ENCODE results near the gene TLE3. TPM values are rescaled to one million over a fixed set of nuclear protein-coding genes. Genes with fewer than 3 reads are reported as not detected.
"Not testable (repeated sequence)": the region's sequence is repeated elsewhere in the genome, so short reads cannot be mapped to it uniquely, and the experiment has no call there.

The TLE3 gene
- total RNA-seq, 1 donor, result 12.3 TPM

DNA sequence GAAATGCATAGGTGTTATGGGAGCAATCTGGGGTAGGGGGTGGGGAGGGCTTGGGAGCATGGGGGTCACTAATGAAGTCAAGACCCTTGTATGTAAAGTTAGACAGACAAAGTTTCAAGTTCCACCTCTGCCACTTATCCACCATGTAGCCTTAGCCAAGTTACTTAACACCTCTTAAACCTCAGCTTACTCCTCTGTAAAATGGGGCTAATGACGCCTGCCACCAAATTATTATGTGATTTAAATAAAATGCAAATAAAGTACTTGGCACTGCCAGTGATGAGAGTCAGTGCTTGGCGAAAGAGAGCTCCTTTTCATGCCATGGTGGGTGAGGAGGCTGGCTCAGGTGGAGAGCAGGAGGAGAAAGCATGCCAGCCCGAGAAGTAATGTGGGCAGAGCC is 18.6 kb upstream of the TLE3 start:
- no peak for DNase-seq (ENCODE audit: low read depth)
- TF ChIP-seq, protein P1, sequence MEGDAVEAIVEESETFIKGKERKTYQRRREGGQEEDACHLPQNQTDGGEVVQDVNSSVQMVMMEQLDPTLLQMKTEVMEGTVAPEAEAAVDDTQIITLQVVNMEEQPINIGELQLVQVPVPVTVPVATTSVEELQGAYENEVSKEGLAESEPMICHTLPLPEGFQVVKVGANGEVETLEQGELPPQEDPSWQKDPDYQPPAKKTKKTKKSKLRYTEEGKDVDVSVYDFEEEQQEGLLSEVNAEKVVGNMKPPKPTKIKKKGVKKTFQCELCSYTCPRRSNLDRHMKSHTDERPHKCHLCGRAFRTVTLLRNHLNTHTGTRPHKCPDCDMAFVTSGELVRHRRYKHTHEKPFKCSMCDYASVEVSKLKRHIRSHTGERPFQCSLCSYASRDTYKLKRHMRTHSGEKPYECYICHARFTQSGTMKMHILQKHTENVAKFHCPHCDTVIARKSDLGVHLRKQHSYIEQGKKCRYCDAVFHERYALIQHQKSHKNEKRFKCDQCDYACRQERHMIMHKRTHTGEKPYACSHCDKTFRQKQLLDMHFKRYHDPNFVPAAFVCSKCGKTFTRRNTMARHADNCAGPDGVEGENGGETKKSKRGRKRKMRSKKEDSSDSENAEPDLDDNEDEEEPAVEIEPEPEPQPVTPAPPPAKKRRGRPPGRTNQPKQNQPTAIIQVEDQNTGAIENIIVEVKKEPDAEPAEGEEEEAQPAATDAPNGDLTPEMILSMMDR (IDR thresholded peaks at IDR 0.05; ENCODE audit: insufficient read depth, low read length), result no peak
- H3K4me3 ChIP-seq (ENCODE audit: low read depth, low read length), result no peak overlapping the region

DNA sequence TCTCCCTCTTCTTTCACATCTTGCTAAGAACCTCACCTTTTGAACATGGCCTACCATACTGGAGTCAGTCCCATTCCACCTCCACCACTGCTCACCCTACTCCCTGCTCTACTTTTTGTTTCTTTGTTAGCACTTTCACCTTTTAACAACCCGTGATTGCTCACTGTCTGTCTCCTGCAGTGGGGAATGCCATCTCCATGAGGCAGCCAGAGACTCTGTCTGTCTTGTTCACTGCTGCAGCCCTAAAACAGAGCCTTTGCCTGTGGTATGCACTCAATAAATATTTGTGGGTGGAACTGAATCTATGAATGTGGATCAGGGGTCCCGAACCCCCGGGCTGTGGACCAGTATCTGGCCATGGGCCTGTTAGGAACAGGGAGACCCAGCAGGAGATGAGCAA is 16.5 kb upstream of the TLE3 start:
- TF ChIP-seq, protein P1 (IDR thresholded peaks at IDR 0.05; ENCODE audit: insufficient read depth, low read length), result no peak
- no peak for DNase-seq (ENCODE audit: low read depth)
- H3K4me3 ChIP-seq (ENCODE audit: low read depth, low read length), result no peak overlapping the region

DNA sequence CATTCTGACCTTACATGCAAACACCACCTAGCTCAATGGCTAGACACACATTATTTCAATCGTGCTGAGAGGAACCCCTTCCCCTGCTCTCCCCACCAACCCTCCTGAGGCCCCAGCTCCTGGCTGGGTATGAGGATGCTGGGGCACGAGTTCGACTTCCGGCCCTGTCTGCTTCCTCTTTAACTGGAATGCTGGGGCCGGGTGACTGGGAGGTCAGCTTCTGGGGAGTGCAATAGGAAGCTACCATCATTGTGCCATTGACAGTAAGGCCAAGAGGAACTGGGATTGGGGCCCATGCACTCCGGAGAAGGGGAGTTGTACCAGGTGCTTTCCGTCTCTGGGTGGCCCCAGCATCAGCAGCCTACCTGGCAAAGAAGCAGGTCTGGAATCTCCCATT is 15.6 kb upstream of the TLE3 start:
- no peak for DNase-seq (ENCODE audit: low read depth)
- TF ChIP-seq, protein P1 (IDR thresholded peaks at IDR 0.05; ENCODE audit: insufficient read depth, low read length), result no peak

DNA sequence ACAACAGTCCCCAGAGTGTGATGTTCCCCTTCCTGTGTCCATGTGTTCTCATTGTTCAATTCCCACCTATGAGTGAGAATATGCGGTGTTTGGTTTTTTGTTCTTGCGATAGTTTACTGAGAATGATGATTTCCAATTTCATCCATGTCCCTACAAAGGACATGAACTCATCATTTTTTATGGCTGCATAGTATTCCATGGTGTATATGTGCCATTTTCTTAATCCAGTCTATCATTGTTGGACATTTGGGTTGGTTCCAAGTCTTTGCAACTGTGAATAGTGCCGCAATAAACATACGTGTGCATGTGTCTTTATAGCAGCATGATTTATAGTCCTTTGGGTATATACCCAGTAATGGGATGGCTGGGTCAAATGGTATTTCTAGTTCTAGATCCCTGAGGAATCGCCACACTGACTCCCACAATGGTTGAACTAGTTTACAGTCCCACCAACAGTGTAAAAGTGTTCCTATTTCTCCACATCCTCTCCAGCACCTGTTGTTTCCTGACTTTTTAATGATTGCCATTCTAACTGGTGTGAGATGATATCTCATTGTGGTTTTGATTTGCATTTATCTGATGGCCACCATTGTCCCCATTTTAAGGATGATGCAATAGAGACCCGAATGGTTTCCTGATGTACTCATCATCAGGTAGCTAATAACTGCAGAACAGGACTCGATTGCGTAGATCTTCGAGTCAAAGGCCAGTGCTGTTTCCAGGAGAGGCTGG is 15.0 kb upstream of the TLE3 start:
- DNase-seq (ENCODE audit: low read depth); H3K4me3 ChIP-seq (ENCODE audit: low read depth, low read length): not testable (repeated sequence)

More for the DNA sequence above, 15.6 kb upstream of the TLE3 start:
- H3K4me3 ChIP-seq (ENCODE audit: low read depth, low read length), result no peak overlapping the region

DNA sequence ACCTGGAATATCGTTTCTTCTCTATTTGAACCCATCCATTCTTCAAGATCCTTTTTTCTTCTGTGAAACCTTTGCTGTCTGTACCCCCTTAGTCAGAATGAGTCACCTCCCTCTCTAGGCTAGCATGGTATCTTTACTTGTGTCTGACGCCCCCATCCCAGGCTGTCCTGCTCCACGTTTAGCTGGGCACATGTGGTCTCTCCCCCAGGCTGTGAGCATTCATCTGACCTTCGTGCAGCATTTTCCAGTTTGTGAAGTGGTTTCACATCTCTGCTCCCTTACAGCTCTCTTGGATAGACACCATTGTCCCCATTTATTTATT is 14.3 kb upstream of the TLE3 start:
- TF ChIP-seq, protein P1 (IDR thresholded peaks at IDR 0.05; ENCODE audit: insufficient read depth, low read length), result no peak
- no peak for DNase-seq (ENCODE audit: low read depth)
- H3K4me3 ChIP-seq (ENCODE audit: low read depth, low read length), result no peak overlapping the region

DNA sequence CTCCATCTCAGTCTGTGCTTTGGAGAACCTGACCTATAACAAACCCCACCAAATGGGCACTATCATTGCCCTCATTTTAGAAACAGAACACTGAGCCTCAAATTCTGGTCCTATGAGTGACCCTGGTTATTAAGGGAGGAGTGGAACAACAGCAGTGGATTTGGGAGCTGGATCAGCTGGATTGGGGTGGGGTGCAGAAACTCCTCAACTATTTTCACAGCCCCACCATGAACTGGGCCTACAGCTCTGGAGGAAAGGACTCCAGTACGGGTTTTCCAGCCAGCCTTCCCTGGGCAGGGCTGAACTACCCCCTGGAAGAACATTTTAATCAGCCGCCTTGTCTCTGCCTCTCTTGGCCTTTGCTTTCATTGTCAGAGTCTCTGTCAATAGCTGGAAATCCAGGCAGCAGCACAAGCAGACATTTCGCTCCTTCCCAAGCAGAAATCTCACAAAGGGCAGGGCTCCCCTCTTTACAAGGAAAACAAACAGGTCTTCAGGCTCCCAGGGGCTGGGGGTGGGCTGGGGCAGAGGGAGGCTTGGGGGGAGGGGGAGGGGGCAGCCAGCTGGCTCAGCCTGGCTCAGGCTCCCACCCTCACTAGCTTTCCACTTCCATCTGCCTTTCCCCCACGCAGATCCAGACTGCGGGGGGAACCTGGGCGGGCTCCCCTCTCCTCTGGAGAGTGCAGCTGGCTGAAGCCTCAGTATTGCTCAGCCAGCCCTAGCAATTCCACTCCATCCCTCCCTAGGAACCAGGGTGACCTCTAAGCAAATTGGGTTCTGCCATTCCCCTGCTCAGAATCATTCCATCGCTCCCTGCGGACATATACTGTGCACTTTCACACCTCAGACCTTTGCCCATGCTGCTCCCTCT is 13.7 kb upstream of the TLE3 start:
- peak; percentile 85 for DNase-seq (ENCODE audit: low read depth)
- no peak overlapping the region for H3K4me3 ChIP-seq (ENCODE audit: low read depth, low read length)
- TF ChIP-seq, protein P1 (IDR thresholded peaks at IDR 0.05; ENCODE audit: insufficient read depth, low read length), result no peak

DNA sequence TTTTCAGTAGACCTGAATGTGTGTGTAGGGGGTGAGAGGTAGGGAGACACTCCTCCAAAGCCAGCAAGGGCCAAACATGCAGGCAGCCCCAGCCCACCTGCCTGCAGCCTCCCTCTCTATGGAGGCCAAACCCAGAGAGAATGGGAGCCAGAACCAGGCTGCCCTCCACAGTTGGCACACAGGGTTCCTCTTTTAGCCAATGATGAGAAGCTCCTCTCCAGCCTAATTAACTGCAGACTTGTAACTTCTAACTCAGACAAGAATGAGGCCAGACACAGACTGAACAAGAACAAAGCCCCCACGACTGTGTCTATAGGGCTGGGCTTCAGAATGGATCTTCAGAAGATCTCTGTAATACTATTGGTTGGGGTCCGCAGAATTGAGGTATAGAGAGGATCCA is 12.3 kb upstream of the TLE3 start:
- H3K4me3 ChIP-seq (ENCODE audit: low read depth, low read length), result no peak overlapping the region
- no peak for DNase-seq (ENCODE audit: low read depth)
- TF ChIP-seq, protein P1 (IDR thresholded peaks at IDR 0.05; ENCODE audit: insufficient read depth, low read length), result no peak

Measured in fibroblast of the aortic adventitia (primary cell).